Fibroblast of lung (primary cell): ENCODE data around the gene QPCT. TPM values are rescaled to one million over a fixed set of nuclear protein-coding genes. Genes with fewer than 3 reads are reported as not detected.

Experiments
- DNase-seq, 2 donors: peaks; one replicate each; pipeline versions ENCODE4 v3.0.0 to v3.0.0-alpha.2; 2010; ENCODE audit warnings: low read depth in 2 of 2
- H2AFZ ChIP-seq: 2 replicates; pipeline ENCODE4 v1.5.1; 2012; ENCODE audit warnings: low read length, control low read depth, inconsistent platforms
- H3K27ac ChIP-seq: 2 replicates; pipeline ENCODE4 v1.5.1; 2011; ENCODE audit warnings: low read length, control low read depth; ENCODE audit not compliant: insufficient read depth
- H3K27me3 ChIP-seq: 2 replicates; pipeline ENCODE4 v1.5.1; 2011; ENCODE audit warnings: mild to moderate bottlenecking, low read length; ENCODE audit not compliant: control insufficient read depth, insufficient read depth
- H3K36me3 ChIP-seq: 2 replicates; pipeline ENCODE4 v1.5.1; 2011; ENCODE audit warnings: low read length; ENCODE audit not compliant: control insufficient read depth, insufficient read depth
- H3K4me1 ChIP-seq: 2 replicates; pipeline ENCODE4 v1.5.1; 2011; ENCODE audit warnings: low read length; ENCODE audit not compliant: control insufficient read depth, insufficient read depth; ENCODE audit errors: extremely low read depth
- H3K4me2 ChIP-seq: 2 replicates; pipeline ENCODE4 v1.5.1; 2011; ENCODE audit warnings: low read length, control low read depth; ENCODE audit not compliant: insufficient read depth; ENCODE audit errors: extremely low read depth
- H3K4me3 ChIP-seq, 4 experiments: fragments of 200-600 bp in 1 of 4; sonication (generic) in 1 of 4; replicated peaks in 1 of 4; 2 replicates each; pipeline ENCODE4 v1.5.1; 2011 to 2016; ENCODE audit warnings: low read length in 4 of 4, low read depth in 3 of 4, mild to moderate bottlenecking in 3 of 4, control low read depth in 2 of 4, inconsistent platforms in 1 of 4, mixed read lengths in 1 of 4; ENCODE audit not compliant: insufficient read depth in 1 of 4; ENCODE audit errors: control extremely low read depth in 1 of 4
- H3K79me2 ChIP-seq: 2 replicates; pipeline ENCODE4 v1.5.1; 2012; ENCODE audit warnings: mild to moderate bottlenecking, low read length, inconsistent platforms; ENCODE audit not compliant: control insufficient read depth, insufficient read depth
- H3K9ac ChIP-seq: 2 replicates; pipeline ENCODE4 v1.5.1; 2011; ENCODE audit warnings: mild to moderate bottlenecking, low read length, control low read depth; ENCODE audit not compliant: insufficient read depth
- H3K9me3 ChIP-seq: 2 replicates; pipeline ENCODE4 v1.5.1; 2012; ENCODE audit warnings: low read depth, low read length; ENCODE audit not compliant: control insufficient read depth, insufficient read depth
- H4K20me1 ChIP-seq: 2 replicates; pipeline ENCODE4 v1.5.1; 2011; ENCODE audit warnings: low read length; ENCODE audit not compliant: control insufficient read depth, insufficient read depth; ENCODE audit errors: extremely low read depth
- CTCF ChIP-seq, 2 donors: IDR thresholded peaks in 1 of 2; conservative IDR thresholded peaks in 1 of 2; 1 replicate in 1 of 2; 2 replicates in 1 of 2; pipeline ENCODE4 v1.5.1; 2011 to 2012; ENCODE audit warnings: low read length in 2 of 2, control low read depth in 1 of 2, inconsistent platforms in 1 of 2, low read depth in 1 of 2, mild to moderate bottlenecking in 1 of 2
- EZH2 ChIP-seq: IDR thresholded peaks from 2 replicates; pipeline ENCODE4 v1.5.1; 2012; ENCODE audit warnings: low read length, control low read depth, mild to moderate bottlenecking; ENCODE audit errors: missing control alignments
- polyA plus RNA-seq, 2 donors: library from polyadenylated mRNA; depleted of rRNA in 1 of 2; stranded (reverse) in 1 of 2; unstranded in 1 of 2; fragments of >200 nt; gene quantifications; 2 replicates each; pipeline ENCODE4 v1.2.1, GENCODE V29; 2011 to 2012; ENCODE audit warnings: missing spikeins in 1 of 2
- total RNA-seq: library from RNA; depleted of rRNA; stranded (reverse); fragments of >200 nt; gene quantifications from 2 replicates; pipeline ENCODE4 v1.2.1, GENCODE V29; 2014

Gene QPCT
- total and polyA plus RNA-seq, 2 donors (not counting 1 experiment from before 2014, with no cell fraction given): 6.1 to 8.4 TPM

GRCh38 chr2:37392428-37392827 is 48.0 kb downstream of the QPCT start:
- H3K79me2 ChIP-seq: no peaks in the 10 kb centered on the region
- H3K36me3 ChIP-seq: no peaks in the 10 kb centered on the region
- H3K27me3 ChIP-seq: no peaks in the 10 kb centered on the region
- no peak overlapping the region for H3K4me3 ChIP-seq
- no peak for DNase-seq
- TF ChIP-seq CTCF (conservative IDR thresholded peaks at IDR 0.05 in 1 of 2, IDR thresholded peaks at IDR 0.05 in 1 of 2; ENCODE audit: low read depth in 1 of 2, low read length in 2 of 2) (no peak), EZH2 (no peak)
- no peaks in the 10 kb centered on the region for H3K9me3 ChIP-seq
- H3K4me1 ChIP-seq: peaks cover 18% of the 10 kb centered on the region
- H2AFZ ChIP-seq: no peak overlapping the region
- no peak overlapping the region for H3K4me2 ChIP-seq
- H3K9ac ChIP-seq: no peak overlapping the region
- H4K20me1 ChIP-seq: no peaks in the 10 kb centered on the region
- no peak overlapping the region for H3K27ac ChIP-seq

GRCh38 chr2:37394263-37394662 is 49.8 kb downstream of the QPCT start:
- Histone ChIP-seq H3K9ac (no peak overlapping the region), H3K36me3 (no peaks in the 10 kb centered on the region), H3K4me1 (peaks cover 15% of the 10 kb centered on the region), H2AFZ (no peak overlapping the region), H3K9me3 (no peaks in the 10 kb centered on the region), H3K4me3 (no peak overlapping the region), H3K79me2 (no peaks in the 10 kb centered on the region), H4K20me1 (no peaks in the 10 kb centered on the region), H3K27ac (no peak overlapping the region), H3K27me3 (no peaks in the 10 kb centered on the region), H3K4me2 (no peak overlapping the region)
- TF ChIP-seq EZH2: no peak
- no peak for TF ChIP-seq CTCF (conservative IDR thresholded peaks at IDR 0.05 in 1 of 2, IDR thresholded peaks at IDR 0.05 in 1 of 2; ENCODE audit: low read depth in 1 of 2, low read length in 2 of 2)
- DNase-seq: no peak

GRCh38 chr2:37394796-37395555 is 50.5 kb downstream of the QPCT start:
- Histone ChIP-seq H3K27me3 (no peaks in the 10 kb centered on the region), H3K4me2 (no peak overlapping the region), H3K4me1 (peaks cover 8% of the 10 kb centered on the region), H3K36me3 (no peaks in the 10 kb centered on the region), H3K9ac (no peak overlapping the region), H3K9me3 (no peaks in the 10 kb centered on the region), H3K4me3 (no peak overlapping the region), H3K79me2 (no peaks in the 10 kb centered on the region), H4K20me1 (no peaks in the 10 kb centered on the region), H2AFZ (no peak overlapping the region), H3K27ac (no peak overlapping the region)
- DNase-seq: no peak
- TF ChIP-seq CTCF (conservative IDR thresholded peaks at IDR 0.05 in 1 of 2, IDR thresholded peaks at IDR 0.05 in 1 of 2; ENCODE audit: low read depth in 1 of 2, low read length in 2 of 2) (no peak), EZH2 (no peak)
